IPS DF 6.9 (cell line): ENCODE data around the gene DGKB.

Experiments used
- DNase-seq: peaks from one replicate; pipeline ENCODE4 v3.0.0-alpha.2; 2013; ENCODE audit warnings: low read depth, low spot score
- H3K27ac ChIP-seq: one replicate; pipeline ENCODE4 v1.5.1; 2013; ENCODE audit warnings: low read length, control low read depth
- H3K27me3 ChIP-seq: 2 replicates; pipeline ENCODE4 v1.6.1; 2013; ENCODE audit warnings: mild to moderate bottlenecking, low read length; ENCODE audit not compliant: control insufficient read depth, insufficient read depth
- H3K36me3 ChIP-seq: 2 replicates; pipeline ENCODE4 v1.6.1; 2013; ENCODE audit warnings: low read length; ENCODE audit not compliant: control insufficient read depth, insufficient read depth
- H3K4me1 ChIP-seq: 2 replicates; pipeline ENCODE4 v1.6.1; 2013; ENCODE audit warnings: low read length; ENCODE audit not compliant: control insufficient read depth, insufficient read depth
- H3K4me3 ChIP-seq: 2 replicates; pipeline ENCODE4 v1.5.1; 2013; ENCODE audit warnings: mild to moderate bottlenecking, low read length
- H3K9me3 ChIP-seq: 2 replicates; pipeline ENCODE4 v1.6.1; 2013; ENCODE audit warnings: low read length, inconsistent platforms; ENCODE audit not compliant: control insufficient read depth, insufficient read depth
- WGBS: extraction: QIAGEN DNeasy Blood & Tissue Kit; methylation state at CpG from one replicate; pipeline ENCODE4 v1.1.7; 2013; ENCODE audit warnings: mixed read lengths, missing lambda C conversion rate; ENCODE audit not compliant: insufficient read length, insufficient coverage; 5-methylcytosine and 5-hydroxymethylcytosine counted together

DGKB gene

DNA sequence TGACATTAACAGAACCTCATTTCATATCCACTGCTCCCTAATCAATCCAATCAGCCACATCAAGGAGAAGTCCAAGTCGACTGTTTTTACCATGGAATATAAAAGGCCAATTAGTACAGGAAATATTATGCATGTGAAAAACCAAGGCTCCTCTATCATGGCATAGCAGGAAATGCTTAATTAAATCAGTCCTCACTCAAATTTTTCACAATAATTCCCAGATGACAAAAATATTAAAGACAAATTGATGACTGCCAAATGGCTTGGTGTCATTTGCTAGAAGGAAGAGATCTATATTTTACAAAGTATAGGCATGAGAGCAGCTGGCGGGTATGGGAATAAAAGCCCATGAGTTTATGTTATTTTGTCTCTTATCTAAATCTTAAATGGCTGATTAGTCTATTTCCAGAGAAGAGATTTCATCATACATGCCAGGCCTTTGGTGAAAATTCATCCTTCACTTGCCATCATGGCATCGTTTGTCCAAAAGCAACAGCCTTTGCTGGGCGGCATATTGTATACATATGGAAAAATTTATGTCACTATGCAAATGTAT lies 219.6 kb downstream of the DGKB start:
- WGBS, result no CpG with 5 or more reads among the region's 4 CpGs
- Histone ChIP-seq H3K4me3 (no peak overlapping the region), H3K27ac (no peak overlapping the region), H3K9me3 (no peaks in the 10 kb centered on the region), H3K4me1 (no peaks in the 10 kb centered on the region), H3K27me3 (no peaks in the 10 kb centered on the region), H3K36me3 (no peaks in the 10 kb centered on the region)
- no peak for DNase-seq

GRCh38 chr7:14676896-14677295 lies 225.7 kb downstream of the DGKB start:
- Histone ChIP-seq H3K27me3 (no peaks in the 10 kb centered on the region), H3K27ac (no peak overlapping the region), H3K9me3 (no peaks in the 10 kb centered on the region), H3K4me3 (no peak overlapping the region), H3K36me3 (no peaks in the 10 kb centered on the region), H3K4me1 (no peaks in the 10 kb centered on the region)
- no peak for DNase-seq
- WGBS, result no CpG with 5 or more reads among the region's 1 CpG

DNA sequence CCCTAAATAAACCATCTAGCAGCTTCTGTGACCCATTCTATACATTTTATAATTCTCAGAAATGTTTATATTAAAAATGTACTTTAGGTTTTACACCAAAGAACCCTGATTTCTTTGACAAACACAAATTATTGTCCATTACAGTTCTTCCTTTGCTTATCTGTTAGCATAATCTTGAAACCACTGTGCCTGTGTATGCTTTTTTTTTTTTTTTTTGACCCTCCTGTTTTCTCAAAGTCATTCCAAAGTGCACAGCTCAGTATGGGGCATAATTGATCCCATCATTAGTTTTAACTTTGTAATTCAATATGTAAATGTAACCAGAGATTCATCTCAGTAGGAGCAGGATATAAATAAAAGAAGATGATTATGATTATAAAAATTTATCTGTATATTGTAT lies 229.3 kb downstream of the DGKB start:
- Histone ChIP-seq H3K4me1 (no peaks in the 10 kb centered on the region), H3K27ac (no peak overlapping the region), H3K4me3 (no peak overlapping the region), H3K9me3 (no peaks in the 10 kb centered on the region), H3K36me3 (no peaks in the 10 kb centered on the region), H3K27me3 (no peaks in the 10 kb centered on the region)
- no peak for DNase-seq

DNA sequence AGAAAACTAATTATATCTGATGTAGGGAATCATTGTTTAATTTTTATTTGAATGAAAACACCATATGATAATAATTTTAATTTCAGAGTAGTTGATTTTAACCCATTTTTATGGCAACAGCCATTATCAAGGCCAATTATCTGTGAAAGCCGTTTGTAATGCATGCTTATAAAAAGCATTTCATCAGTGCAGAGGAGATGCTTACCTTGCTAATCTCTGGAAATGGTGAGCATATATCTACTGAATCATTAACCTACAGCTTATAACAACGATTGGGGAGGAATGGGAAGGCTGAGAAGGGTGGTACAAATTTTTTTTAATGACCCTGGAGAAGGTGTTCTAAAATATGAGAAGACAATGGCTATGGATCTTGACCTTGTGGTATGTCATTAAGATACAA lies 235.6 kb downstream of the DGKB start:
- no CpG with 5 or more reads among the region's 2 CpGs for WGBS
- no peak for DNase-seq
- H3K4me1 ChIP-seq, result no peaks in the 10 kb centered on the region
- no peak overlapping the region for H3K27ac ChIP-seq
- H3K27me3 ChIP-seq, result no peaks in the 10 kb centered on the region
- H3K36me3 ChIP-seq, result no peaks in the 10 kb centered on the region
- H3K9me3 ChIP-seq, result no peaks in the 10 kb centered on the region
- no peak overlapping the region for H3K4me3 ChIP-seq

- H3K9me3 ChIP-seq, result no peaks in the 10 kb centered on the region
- DNase-seq, result no peak
Measured at GRCh38 chr7:14666304-14666703, 236.2 kb downstream of the DGKB start.

GRCh38 chr7:14639801-14640200 lies 262.8 kb downstream of the DGKB start:
- DNase-seq, result no peak
- Histone ChIP-seq H3K4me1 (no peaks in the 10 kb centered on the region), H3K36me3 (no peaks in the 10 kb centered on the region), H3K27ac (no peak overlapping the region), H3K4me3 (no peak overlapping the region), H3K27me3 (no peaks in the 10 kb centered on the region), H3K9me3 (no peaks in the 10 kb centered on the region)
- whole genome bisulfite sequencing, result no CpG with 5 or more reads among the region's 1 CpG

More at GRCh38 chr7:14666304-14666703, 236.2 kb downstream of the DGKB start:
- no CpG with 5 or more reads among the region's 1 CpG for WGBS
- Histone ChIP-seq H3K4me3 (no peak overlapping the region), H3K27ac (no peak overlapping the region), H3K36me3 (no peaks in the 10 kb centered on the region), H3K27me3 (no peaks in the 10 kb centered on the region), H3K4me1 (no peaks in the 10 kb centered on the region)

GRCh38 chr7:14639329-14639728 lies 263.2 kb downstream of the DGKB start:
- Histone ChIP-seq H3K4me1 (no peaks in the 10 kb centered on the region), H3K27me3 (no peaks in the 10 kb centered on the region), H3K4me3 (no peak overlapping the region), H3K9me3 (no peaks in the 10 kb centered on the region), H3K36me3 (no peaks in the 10 kb centered on the region), H3K27ac (no peak overlapping the region)
- DNase-seq, result no peak
- no CpG with 5 or more reads among the region's 2 CpGs for WGBS

- Histone ChIP-seq H3K27me3 (no peaks in the 10 kb centered on the region), H3K4me1 (no peaks in the 10 kb centered on the region), H3K36me3 (no peaks in the 10 kb centered on the region), H3K27ac (no peak overlapping the region), H3K4me3 (no peak overlapping the region), H3K9me3 (no peaks in the 10 kb centered on the region)
- DNase-seq, result no peak
- WGBS, result no CpG with 5 or more reads among the region's 2 CpGs
Measured at GRCh38 chr7:14637968-14638367, 264.6 kb downstream of the DGKB start.

DNA sequence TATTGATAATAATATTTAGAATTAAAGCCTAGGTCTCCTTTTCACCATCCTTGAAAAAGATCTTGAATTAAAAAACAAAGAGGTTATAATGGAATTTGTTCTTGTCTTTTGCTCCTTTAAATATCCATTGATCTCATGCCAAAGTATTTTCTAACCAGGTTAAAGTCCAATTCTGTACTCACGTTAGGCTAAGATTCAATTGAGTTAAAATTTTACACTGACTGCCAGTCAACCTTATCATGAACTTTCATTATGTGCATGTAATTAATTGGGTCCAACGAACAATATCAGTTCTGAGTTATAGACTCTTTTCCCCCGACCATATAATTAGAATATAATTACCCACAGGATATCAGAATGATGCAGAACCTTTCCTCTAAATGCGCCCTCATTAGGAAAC lies 266.6 kb downstream of the DGKB start:
- DNase-seq, result no peak
- no CpG with 5 or more reads among the region's 4 CpGs for WGBS
- Histone ChIP-seq H3K9me3 (no peaks in the 10 kb centered on the region), H3K36me3 (no peaks in the 10 kb centered on the region), H3K27ac (no peak overlapping the region), H3K4me3 (no peak overlapping the region), H3K27me3 (no peaks in the 10 kb centered on the region), H3K4me1 (no peaks in the 10 kb centered on the region)

DNA sequence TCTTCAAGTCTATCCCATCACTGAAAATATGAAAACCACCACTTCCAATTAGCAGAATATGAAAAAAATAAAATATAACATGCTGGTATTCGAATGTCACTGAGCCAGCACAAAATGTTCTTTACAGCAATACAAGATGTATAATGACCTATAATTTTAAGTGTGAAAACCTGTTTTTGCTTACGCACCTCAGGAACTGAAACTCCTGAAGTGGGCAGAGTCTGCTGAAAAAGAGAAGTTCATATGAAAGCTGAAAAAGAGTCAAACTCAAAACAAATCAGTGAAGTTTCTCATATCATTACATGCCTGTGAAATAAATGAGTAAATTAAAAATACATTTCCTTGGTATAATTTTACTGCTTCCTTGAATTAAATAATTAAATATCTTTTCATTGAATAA lies 272.5 kb downstream of the DGKB start:
- H3K4me3 ChIP-seq, result no peak overlapping the region
- no CpG with 5 or more reads among the region's 2 CpGs for WGBS
- H3K4me1 ChIP-seq, result no peaks in the 10 kb centered on the region
- H3K27me3 ChIP-seq, result no peaks in the 10 kb centered on the region
- no peaks in the 10 kb centered on the region for H3K36me3 ChIP-seq
- no peaks in the 10 kb centered on the region for H3K9me3 ChIP-seq
- H3K27ac ChIP-seq, result no peak overlapping the region
- DNase-seq, result no peak

GRCh38 chr7:14628516-14628915 lies 274.0 kb downstream of the DGKB start:
- Histone ChIP-seq H3K27ac (no peak overlapping the region), H3K36me3 (no peaks in the 10 kb centered on the region), H3K27me3 (no peaks in the 10 kb centered on the region), H3K4me1 (no peaks in the 10 kb centered on the region), H3K9me3 (no peaks in the 10 kb centered on the region), H3K4me3 (no peak overlapping the region)
- DNase-seq, result no peak
- WGBS, result no CpG with 5 or more reads among the region's 1 CpG
